DOHH2 (cell line): ENCODE data around the gene CYYR1.

Experiments used
- EZH2phosphoT487 ChIP-seq: fragments of 200-600 bp; sonication (generic); IDR thresholded peaks from 2 replicates; pipeline ENCODE4 v1.6.1; 2017; ENCODE audit warnings: borderline replicate concordance, mild to moderate bottlenecking, antibody characterized with exemption, low read length, moderate library complexity, mixed read lengths
- TF ChIP-seq, protein P1 (sequence below): fragments of 200-600 bp; sonication (generic); IDR thresholded peaks from one replicate; pipeline ENCODE4 v1.5.1; 2014; ENCODE audit warnings: antibody characterized with exemption, mild to moderate bottlenecking, low read depth, low read length; ENCODE audit not compliant: poor library complexity, severe bottlenecking

DNA sequence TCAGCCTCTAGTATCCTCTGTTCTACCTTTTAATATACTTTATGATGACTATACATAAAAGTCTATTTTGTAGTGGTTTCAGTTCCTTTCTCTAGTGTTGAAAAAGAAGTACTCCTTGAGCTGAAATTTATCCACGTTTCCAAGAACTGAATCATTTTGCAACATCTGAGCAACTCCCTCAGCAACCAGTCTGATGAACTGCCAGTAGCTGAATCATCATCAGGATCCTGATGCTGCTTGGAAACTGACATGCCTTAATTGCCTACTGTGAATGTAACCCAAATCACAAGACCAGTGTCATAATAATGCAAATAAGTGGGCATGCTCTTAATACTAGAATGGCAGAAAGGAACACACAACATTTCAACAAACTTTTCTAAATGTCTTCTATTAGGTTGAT, 103.3 kb downstream of the CYYR1 start:
- TF ChIP-seq, protein P1, sequence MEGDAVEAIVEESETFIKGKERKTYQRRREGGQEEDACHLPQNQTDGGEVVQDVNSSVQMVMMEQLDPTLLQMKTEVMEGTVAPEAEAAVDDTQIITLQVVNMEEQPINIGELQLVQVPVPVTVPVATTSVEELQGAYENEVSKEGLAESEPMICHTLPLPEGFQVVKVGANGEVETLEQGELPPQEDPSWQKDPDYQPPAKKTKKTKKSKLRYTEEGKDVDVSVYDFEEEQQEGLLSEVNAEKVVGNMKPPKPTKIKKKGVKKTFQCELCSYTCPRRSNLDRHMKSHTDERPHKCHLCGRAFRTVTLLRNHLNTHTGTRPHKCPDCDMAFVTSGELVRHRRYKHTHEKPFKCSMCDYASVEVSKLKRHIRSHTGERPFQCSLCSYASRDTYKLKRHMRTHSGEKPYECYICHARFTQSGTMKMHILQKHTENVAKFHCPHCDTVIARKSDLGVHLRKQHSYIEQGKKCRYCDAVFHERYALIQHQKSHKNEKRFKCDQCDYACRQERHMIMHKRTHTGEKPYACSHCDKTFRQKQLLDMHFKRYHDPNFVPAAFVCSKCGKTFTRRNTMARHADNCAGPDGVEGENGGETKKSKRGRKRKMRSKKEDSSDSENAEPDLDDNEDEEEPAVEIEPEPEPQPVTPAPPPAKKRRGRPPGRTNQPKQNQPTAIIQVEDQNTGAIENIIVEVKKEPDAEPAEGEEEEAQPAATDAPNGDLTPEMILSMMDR: no peak
- no peak for TF ChIP-seq EZH2phosphoT487
